Amygdala (tissue), 56 donors: ENCODE data around the gene APOC4.
"Not testable (repeated sequence)": the region's sequence is repeated elsewhere in the genome, so short reads cannot be mapped to it uniquely, and the experiment has no call there.

Experiments
- DNase-seq, 56 donors: peaks; one replicate each; lab custom pipeline; 2025; lab: John Stamatoyannopoulos, UW

Gene APOC4, protein sequence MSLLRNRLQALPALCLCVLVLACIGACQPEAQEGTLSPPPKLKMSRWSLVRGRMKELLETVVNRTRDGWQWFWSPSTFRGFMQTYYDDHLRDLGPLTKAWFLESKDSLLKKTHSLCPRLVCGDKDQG

DNA sequence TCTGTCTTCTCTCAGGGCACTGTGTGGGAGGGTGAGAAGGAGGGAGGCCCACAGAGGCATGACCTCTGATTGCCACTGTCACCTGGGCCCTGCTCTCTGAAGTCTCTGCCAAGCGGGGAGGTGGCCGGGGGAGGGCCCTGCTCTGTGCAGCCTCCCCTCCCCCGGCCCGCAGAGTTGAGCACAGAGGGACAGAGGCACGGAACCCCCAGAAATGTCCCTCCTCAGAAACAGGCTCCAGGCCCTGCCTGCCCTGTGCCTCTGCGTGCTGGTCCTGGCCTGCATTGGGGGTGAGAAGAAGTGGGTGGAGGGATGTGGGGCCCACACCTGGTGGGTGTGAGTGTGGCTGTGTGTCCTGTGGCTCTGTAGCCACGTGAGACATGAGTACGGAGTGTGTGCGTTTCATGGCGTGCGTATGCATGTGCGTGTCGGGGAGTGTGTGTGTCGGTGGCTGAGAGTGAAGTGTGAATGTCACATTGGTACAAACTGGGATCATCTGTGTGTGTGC, at the start of gene APOC4:
TSS of gene APOC4 (plus strand) at position 171 of the 505 bp plus-strand sequence. CDS start at position 212, 41 bp downstream.
- no peak for DNase-seq

DNA sequence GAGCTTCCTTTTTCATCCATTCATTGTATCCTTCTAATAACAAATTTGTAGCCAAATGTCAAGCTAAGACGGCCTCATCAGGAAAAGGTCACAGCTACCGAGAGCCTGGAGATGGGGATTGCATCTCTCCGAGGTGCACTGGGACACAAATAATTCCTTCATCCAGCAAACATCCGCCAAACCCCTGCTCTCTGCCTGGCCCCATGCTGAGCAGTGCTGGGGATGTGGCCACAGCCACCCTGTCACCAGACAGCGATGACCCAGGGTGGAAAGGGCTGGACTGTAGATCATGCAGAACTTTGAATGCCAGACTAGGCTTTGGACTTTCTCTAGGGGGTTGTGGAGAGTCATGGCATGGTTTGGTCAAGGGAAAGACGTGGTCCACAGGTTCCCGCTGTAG, 49.1 kb upstream of the APOC4 start:
- no peak for DNase-seq

DNA sequence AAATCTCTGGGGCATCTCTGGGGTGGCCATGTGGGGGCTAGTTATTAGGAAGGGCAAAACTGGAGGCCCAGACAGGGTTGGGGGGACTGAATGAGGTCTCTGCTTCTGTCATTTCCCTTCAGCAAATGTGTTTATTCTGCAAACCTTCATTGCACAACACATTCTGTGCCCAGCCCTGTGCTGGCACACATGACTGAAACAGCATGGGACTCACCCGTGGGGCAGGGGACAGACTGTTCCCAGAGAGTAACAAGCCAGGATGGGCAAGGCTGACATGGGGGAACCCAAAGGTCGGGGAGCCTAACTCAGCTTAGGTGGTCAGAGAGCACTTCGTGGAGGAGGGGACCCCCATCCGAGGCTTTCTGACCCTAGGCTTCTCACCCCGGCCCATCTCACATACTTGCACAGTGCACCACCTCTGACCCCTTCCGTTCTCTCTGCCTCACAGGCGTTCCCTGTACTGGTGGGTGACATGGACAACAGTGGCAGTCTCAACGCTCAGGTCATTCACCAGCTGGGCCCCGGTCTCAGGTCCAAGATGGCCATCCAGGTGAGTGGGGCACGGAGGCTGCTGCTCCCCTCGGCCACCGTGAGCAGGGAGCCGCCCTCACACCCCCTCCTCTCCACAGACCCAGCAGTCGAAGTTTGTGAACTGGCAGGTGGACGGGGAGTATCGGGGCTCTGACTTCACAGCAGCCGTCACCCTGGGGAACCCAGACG, 48.5 kb upstream of the APOC4 start:
- no peak for DNase-seq

DNA sequence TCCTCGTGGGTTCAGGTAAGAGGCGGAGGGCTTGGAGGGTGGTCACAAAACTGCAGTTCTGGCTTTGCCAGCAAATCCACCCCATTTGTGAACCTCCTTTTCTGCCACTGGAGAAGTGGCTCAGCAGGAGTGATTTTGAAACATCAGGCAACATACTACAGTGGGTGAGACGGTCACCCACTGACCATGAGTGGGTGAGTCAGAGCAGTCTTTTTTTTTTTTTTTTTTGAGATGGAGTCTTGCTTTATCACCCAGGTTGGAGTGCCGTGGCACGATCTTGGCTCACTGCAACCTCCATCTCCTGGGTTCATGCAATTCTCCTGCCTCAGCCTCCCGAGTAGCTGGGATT, 48.0 kb upstream of the APOC4 start:
- DNase-seq = no peak

GRCh38 chr19:44894946-44895345, 47.1 kb upstream of the APOC4 start:
- no peak for DNase-seq

GRCh38 chr19:44897835-44898234, 44.2 kb upstream of the APOC4 start:
- no peak for DNase-seq

- DNase-seq = no peak
These were observed 41.5 kb upstream of the APOC4 start for GRCh38 chr19:44900328-44901244.

GRCh38 chr19:44903216-44903601, 38.8 kb upstream of the APOC4 start:
- DNase-seq = no peak

DNA sequence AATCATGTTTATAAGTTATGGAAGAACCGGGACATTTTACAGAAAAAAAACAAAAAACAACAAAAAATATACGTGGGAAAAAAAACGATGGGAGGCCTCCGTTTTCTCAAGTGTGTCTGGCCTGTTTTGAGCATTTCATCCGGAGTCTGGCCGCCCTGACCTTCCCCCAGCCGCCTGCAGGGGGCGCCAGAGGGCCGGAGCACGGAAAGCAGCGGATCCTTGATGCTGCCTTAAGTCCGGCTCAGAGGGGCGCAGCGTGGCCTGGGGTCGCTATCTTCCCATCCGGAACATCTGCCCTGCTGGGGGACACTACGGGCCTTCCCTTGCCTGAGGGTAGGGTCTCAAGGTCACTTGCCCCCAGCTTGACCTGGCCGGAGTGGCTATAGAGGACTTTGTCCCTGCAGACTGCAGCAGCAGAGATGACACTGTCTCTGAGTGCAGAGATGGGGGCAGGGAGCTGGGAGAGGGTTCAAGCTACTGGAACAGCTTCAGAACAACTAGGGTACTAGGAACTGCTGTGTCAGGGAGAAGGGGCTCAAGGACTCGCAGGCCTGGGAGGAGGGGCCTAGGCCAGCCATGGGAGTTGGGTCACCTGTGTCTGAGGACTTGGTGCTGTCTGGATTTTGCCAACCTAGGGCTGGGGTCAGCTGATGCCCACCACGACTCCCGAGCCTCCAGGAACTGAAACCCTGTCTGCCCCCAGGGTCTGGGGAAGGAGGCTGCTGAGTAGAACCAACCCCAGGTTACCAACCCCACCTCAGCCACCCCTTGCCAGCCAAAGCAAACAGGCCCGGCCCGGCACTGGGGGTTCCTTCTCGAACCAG, 38.2 kb upstream of the APOC4 start:
- DNase-seq = peak in 49 of 56 donors; percentile 11 to 83 (median 52)

GRCh38 chr19:44904426-44904994, 37.5 kb upstream of the APOC4 start:
- no peak for DNase-seq

GRCh38 chr19:44905437-44906160, 36.4 kb upstream of the APOC4 start, which contains the start of gene APOE:
TSS of gene APOE (plus strand) at chr19:44905796. CDS start at chr19:44906625, 829 bp downstream.
- DNase-seq = peak in 40 of 56 donors; percentile 6 to 75 (median 42)

DNA sequence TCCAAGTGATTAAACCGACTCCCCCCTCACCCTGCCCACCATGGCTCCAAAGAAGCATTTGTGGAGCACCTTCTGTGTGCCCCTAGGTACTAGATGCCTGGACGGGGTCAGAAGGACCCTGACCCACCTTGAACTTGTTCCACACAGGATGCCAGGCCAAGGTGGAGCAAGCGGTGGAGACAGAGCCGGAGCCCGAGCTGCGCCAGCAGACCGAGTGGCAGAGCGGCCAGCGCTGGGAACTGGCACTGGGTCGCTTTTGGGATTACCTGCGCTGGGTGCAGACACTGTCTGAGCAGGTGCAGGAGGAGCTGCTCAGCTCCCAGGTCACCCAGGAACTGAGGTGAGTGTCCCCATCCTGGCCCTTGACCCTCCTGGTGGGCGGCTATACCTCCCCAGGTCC, 34.4 kb upstream of the APOC4 start:
- no peak for DNase-seq

- DNase-seq = no peak
These were observed 33.8 kb upstream of the APOC4 start for GRCh38 chr19:44908074-44908835.

GRCh38 chr19:44908836-44909261, 33.2 kb upstream of the APOC4 start:
- DNase-seq = no peak

DNA sequence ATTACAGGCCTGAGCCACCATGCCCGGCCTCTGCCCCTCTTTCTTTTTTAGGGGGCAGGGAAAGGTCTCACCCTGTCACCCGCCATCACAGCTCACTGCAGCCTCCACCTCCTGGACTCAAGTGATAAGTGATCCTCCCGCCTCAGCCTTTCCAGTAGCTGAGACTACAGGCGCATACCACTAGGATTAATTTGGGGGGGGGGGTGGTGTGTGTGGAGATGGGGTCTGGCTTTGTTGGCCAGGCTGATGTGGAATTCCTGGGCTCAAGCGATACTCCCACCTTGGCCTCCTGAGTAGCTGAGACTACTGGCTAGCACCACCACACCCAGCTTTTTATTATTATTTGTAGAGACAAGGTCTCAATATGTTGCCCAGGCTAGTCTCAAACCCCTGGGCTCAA, 32.3 kb upstream of the APOC4 start:
- no peak for DNase-seq

DNA sequence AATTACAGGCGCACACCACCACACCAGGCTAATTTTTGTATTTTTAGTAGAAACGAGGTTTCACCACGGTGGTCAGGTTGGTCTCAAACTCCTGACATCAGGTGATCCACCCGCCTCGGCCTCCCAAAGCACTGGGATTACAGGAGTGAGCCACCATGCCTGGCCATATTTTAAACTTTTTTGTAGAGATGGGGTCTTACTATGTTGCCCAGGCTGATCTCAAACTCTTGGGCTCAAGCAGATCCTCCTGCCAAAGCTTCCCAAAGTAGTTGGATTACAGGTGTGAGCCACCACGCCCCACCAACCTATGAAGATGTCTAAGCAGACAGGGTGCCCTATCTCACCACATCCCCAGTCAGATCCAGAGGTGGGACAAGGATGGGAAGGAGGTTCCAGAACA, 30.1 kb upstream of the APOC4 start:
- not testable (repeated sequence) for DNase-seq

DNA sequence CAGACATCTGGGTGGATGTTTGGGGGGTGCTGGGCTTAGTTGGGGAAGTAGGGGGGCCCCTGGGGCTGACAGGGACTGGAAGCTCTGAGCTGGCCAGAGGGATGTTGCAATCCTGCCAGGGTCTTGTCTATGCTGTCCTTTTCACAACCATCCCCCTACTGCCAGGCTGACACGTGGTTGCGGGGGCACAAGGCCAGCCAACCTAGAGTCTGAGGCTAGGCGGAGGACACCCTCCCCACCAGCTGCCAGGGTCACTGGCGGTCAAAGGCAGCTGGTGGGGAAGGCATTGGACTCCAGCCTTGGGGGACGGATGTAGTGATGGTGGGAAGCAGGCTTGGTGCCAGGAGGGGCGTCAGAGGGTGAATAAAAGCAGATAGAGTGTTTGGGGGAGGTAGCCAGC, 29.2 kb upstream of the APOC4 start:
- DNase-seq = peak in 54 of 56 donors; percentile 29 to 94 (median 78)
